HG02870 (cell line): ENCODE data around the gene SMG1.
A peak's percentile ranks its signal among the peaks of the same experiment; 100 is the strongest.
"Not testable (repeated sequence)": the region's sequence is repeated elsewhere in the genome, so short reads cannot be mapped to it uniquely, and the experiment has no call there.

Experiments used
- ATAC-seq: cut with Tn5 transposase; IDR thresholded peaks from one replicate; pipeline ENCODE4 v1.9.1; 2021; ENCODE audit warnings: mild to moderate bottlenecking, moderate library complexity; ENCODE audit not compliant: unreplicated experiment

Gene SMG1

DNA sequence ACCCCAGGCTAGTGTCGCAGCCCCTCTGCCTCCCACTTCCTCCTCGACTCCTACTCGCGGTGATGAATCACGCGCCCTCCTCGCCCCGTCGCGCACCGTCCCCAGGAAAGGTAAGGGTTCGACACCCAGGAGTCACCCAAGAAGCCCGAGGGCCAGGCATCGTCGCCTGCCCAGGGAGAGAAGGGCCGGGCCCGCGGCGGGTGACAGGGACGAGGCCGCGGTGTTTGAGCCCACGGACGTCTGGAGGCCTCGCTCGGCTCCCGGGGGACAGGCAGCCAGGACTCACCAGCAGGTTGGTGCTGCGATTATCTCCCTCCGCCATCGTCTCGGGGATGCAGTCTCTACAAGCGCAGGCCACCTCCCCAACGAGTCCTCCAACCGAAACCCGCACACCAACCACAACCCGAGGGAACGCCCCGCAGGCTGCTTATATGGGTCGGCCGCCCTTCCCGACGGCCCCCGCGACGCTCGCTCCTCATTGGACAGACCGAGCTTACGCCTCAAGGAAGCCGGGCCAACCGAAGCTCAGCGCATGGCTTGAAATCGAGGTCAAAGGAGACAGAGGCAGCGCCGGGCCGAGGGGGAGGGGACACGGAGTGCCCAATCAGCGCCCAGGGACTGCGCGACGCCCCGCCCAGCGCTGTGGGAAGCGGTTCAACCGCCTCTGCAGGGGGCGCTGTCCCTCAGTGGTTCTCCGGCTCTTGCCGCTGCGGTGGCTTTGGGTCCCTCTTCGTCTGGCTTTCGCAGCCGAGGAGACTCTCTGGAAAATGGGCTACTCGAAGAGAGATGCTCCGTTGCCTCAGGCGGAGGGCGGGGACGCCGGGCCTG lies 124.8 kb downstream of the SMG1 start, which contains the start of gene ARL6IP1:
Gene ARL6IP1 (minus strand): TSS at position 405 of the 828 bp plus-strand sequence. CDS start 83 bp downstream, at position 322.
- ATAC-seq, result peak; percentile 90

DNA sequence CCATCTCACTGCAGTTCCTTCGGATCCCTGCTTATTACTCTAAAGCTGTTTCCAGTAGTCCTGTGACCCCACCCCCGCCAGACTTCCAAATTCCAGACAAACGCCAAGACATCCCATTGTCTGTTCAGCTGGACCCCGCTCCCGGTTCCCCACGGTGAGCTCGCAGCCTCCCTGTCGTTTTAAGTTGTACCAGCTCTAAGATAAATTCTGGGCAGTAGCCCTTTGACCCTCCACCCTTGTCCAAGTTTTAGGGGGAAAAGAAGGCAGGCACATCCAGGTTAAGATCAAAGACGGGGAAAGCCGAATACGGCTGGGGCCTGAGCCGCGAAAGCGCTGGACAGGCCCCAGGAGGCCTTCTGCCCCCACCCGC lies 125.4 kb downstream of the SMG1 start:
- no peak for ATAC-seq

DNA sequence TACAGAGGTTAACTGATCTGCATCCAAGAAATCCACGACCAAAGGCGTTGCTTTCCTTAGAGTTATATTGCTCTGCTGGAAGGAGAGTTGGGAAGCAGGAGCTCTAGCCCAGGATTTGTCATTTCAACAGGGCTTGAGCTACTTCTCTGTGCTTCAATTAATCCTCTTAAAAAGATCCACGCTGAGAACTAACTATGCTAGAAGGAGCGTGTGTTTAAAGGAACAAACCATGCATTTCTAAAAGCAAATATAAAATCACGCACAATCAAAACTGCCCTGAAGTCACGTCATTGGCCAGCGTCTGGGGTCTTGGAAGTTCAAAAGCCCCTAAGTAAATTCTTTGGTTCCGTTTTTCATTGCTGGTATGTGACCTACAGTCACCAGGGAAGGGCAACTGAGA lies 125.9 kb downstream of the SMG1 start:
- no peak for ATAC-seq

DNA sequence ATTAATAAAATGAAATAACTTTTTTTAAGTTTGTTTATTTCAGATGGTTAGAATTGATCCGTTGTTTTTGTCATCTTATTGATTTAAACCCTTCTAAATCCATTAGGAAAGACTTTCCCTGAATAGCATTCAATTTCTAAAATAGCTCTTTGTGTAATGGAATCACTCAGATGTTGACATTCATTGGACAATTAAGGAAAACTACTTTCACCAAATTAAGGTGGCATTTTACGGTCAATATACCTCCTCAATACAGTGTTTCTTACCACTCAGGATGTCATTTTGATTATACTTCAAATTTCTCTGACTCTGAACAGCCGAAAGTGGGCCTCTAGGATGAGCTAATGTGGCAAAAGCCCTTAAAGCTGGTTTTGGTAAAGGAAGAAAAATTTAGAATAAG lies 126.7 kb downstream of the SMG1 start:
- no peak for ATAC-seq

DNA sequence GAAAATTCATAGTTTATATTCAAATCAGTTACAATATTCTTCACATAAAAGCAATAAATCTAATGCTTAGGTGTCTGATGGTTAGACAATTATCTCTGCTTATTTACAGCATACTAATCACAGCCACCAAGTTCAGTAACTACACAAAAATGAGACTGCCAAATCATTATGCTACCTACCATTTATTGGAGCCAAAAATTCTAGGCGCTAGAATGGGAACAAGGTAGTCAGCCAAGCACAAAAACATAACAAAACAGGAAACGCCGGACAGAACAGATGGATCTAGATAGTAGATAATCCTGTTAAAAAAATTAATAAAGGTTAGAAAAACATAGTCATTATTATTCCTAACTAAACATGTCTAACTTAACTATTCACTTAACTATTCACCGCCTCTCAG lies 128.5 kb downstream of the SMG1 start:
- ATAC-seq, result no peak

DNA sequence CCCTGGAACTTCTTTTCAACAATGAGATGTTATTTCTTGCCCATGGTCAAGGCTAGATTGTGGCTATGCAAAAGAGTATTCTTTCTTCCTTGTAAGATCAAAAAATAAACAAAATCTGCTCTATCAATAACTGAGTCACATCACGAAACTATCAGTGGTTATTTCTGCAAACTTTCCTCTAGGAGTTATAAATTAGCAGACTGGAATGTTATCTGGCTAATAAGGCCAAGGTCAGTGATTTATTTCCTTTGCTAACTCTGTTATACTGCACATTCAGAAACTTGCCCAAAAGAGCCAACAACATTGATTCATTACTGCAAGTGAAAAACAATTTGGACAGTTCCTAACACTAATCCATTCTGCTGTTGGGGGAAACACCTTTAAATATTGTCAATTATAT lies 129.8 kb downstream of the SMG1 start:
- no peak for ATAC-seq

DNA sequence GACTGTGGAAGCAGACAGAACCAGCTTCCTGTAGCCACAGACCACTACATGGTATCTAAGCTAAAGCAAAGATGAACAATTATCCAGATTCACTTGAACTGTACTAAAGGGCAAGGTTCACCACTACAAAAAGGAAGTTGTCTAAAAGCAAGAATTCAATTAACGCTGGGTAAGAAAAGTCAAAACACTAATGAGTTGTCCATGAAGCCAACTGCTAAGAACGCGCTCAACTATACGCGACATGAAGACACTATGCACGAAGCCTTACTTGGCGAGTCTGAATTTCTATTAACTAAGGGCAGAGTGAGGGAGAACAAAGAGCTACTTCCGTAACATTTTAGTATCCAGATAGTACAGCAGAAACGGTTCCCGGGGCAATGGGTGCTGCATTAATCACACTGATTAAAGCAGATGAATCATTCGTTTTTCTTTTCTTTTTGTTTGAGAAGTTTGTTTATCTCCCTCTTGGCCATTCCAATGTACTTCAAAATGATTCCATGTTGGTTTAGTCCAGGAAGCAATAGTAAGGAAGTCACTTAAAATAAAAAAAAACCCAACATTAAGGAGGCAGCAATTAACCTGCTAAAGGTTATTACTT lies 133.3 kb downstream of the SMG1 start:
- no peak for ATAC-seq

DNA sequence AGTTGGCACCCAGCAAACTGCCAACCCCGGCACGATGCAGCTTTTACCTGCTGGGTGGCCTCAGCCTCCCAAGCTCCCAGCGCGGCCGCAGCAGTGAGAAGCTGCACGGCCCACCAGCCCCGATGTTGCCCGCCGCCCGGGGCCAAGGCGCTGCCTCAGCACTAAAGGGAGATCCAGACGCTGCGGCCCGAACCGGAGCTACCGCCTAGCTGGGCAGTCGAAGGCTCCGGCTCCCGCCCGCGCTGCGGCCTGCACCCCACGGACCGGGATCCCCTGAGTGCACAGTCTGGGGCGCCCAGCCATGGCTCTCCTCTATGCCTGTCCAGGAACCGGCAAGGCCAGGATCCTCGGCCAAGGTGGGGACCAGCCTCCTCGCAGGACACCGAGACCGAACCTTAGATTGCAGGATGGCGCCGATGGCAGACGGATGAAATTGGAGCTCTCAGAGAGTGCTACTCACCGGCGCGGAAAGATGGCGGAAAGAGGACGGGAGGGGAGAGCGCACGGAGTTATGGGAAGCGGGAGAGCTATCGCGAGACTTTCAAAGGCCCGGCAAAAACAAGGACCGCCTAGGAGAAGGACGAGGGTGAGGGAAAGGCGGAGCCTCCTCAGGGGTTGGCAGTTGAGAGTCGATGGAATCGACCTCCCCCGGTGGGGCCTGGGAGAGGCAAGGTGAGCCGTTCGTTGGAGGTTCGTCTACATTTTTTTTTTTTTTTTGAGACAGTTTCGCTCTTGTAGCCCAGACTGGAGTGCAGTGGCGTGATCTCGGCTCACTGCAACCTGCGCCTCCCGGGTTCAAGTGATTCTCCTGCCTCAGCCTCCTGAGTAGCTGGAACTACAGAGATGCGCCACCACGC lies 136.1 kb downstream of the SMG1 start, which contains the start of gene RPS15A:
Gene RPS15A (minus strand): TSS at position 485 of the 857 bp plus-strand sequence. CDS start 1,221 bp downstream, outside the sequence.
- peak; percentile 77 for ATAC-seq

DNA sequence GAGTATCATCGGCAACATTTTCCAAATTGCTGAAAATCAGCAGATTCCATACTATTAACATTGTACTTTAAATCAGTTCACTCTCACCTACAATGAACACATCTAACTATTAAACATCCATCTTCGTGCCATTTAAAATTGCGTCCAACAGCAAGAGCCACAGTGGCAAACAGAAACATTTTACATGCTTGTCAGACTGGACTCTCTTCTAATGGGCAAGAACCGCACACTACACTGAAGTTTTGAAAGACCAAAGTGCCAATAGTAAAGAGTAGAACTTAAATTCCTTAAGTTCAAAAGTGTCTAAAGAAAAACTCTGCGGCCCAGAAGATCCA lies 136.7 kb downstream of the SMG1 start:
- ATAC-seq, result no peak

DNA sequence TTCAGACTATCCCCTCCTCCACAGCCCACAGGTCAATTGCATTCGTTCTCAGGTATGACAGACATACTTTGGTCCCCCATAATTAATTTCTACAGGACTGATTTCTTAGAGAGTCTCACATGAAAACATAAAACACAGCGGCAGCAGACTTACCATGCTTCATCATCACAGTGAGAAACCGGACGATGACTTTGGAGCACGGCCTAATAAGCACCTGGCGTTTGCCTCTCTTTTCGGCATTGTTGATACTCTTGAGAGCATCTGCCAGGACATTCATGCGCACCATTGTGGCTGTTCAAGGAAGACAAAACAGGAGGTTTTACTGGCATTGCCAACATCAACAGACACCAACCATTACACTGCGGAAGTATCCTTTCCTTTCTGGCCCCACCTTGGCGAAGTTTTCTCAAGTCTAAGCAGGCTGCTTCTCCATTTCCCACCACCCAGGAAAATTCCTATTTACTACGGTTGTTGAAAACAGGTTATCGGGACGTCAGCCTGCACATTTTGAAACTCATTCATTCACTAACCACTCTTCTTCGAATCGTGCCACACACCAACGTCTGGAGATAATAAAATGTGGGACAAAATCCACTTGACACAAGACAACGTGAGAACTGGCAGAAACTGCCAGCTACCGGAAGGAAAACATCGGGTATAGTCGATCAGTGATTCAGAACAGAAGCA lies 137.2 kb downstream of the SMG1 start:
- no peak for ATAC-seq

DNA sequence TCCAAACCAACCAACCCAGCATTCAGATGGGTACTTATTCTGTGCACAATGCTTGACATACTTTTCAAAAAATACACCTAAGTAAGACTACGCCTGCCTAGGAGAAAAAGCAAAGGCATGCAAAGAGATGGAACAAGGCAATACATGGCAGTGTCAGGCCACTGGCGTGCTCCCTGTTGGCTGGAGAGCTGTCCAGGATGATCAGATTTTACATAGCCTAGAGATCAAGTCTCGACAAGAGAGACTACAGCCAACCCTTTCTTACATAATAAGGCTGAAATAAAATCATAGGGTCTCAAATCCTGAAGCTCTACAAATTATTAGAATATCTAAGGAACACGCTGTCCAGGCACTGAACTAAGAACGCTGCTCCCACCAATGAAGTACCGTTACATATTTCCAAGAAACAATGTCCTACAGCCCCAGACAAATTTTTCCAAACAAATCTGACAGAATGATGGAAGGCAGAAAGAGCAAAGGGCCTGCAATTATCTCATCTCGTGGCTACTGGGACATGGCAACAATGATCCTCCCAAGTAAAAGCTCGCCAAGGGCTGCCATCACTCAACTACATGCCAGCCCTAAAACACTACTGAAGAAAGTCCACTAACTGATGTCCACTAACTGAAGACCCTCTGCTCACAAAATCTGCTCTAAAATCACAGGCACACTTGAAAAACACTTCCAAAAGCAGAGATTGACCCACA lies 141.1 kb downstream of the SMG1 start:
- no peak for ATAC-seq

DNA sequence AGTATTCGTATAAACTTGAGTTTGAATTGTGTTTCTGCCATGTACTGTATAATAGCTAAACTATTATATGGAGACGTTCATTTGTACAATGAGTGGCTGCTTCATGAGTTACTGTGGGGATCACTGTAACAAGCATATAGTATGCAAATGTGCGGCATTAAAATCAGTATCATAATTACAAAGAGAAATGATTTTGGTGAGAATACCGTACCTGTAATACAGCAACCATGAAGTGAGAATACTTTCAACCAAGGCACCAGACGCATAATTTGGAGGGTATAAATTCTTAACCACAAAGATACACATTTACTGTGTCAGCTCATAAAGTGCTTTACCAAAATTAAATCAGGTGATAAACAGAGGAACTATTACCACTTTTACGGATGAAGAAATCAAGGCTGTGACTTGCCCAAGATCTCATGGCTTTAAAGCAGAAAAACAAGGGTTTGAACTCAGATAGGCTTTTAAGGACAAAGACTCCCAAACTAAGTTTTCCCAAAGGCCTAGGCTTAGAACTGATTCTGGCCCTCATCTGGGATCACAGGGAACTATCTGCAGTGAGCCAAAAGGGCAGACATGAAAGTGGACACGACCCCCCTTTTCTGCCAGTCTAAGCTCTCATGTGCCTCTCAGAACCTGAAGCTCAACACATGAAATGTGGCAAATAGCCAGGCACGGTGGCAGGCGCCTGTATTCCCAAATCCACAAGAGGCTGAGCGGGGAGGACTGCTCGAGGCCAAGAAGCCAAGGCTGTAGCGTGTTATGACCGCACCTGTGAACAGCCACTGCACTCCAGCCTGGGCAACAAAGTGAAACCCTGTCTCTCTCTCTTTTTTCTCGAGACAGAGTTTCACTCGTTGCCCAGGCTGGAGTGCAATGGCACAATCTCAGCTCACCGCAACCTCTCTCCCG lies 142.5 kb downstream of the SMG1 start:
- ATAC-seq, result no peak

DNA sequence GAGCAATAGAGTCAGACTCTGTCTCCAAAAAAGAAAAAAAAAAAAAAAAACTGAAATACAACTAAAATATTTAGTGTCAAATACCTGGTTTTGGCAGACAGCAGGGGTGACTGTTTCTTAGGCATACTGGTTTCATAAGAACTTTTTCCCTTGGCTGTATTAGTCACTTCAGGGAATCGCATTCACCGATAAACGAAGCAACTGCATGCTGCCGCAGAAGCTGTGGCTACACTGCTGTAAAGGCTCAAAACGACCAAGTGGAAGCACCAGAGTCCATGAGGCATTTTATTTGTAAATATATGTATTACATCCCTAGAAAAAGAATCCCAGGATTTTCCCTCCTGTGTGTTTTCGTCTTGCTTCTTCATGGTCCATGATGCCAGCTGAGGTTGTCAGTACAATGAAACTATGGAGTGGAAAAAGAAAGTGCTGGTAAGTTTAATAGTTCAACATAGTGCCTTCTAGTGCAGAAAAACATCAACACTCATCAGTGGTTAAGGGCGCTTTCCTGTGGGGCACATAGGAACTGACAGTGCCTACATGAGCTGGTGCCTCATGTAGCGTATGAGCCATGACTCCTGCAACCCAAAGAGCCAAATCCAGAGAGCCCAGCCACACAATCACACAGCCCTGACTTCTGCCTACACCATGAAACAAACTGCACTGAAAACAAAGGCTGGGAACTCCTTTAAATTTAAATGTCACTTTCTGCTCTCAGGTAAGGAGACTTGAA lies 143.3 kb downstream of the SMG1 start:
- no peak for ATAC-seq

DNA sequence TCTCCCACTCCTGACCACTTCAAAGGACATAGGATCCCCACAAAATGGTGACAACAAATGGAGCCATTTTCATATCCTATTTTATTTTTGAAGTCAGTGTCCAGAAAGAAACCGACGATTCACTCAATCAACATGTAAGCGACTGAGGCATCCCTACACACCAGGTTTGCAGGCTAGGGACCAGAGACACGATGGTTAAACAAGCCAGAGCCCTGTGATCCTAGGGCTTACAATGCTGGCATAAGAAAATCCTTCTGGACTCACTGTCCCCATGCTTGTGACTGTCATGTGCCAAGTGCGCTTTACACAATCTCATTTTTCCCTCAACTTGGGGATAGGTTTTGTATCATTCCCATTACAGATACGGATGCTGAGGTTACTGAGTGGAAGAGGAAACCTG lies 145.0 kb downstream of the SMG1 start:
- ATAC-seq, result not testable (repeated sequence)

DNA sequence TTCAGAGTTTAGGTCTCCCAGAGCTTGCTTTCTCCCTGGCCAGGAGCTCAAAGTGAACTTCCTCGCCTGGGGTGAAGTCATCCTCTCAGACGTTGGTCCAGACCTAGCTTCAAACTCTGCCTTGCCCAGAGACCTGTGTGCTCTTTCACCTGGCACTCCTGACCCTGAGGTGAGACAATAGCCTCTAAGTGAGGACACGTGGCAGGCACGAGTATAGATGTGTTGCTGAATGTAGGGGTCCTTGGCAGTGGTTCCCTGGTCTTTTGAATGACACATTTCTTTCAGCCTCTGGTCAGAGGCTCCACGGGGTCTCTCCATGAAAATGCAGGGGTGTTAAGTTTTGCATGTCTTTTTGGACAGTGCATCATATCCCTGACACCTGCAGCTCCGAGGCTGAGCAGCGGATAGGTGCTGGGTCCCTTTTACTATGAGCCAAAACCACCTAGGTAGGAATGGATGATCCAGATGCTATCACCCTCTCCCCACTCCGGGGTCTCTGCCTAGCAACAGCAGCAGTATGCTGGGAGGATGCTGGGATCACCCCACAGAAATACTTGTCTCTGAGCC lies 145.7 kb downstream of the SMG1 start:
- ATAC-seq, result not testable (repeated sequence)

DNA sequence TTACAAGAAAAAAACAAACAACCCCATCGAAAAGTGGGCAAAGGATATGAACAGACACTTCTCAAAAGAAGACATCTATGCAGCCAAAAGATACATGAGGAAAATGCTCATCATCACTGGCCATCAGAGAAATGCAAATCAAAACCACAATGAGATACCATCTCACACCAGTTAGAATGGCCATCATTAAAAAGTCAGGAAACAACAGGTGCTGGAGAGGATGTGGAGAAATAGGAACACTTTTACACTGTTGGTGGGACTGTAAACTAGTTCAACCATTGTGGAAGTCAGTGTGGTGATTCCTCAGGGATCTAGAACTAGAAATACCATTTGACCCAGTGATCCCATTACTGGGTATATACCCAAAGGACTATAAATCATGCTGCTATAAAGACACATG lies 148.5 kb downstream of the SMG1 start:
- not testable (repeated sequence) for ATAC-seq

DNA sequence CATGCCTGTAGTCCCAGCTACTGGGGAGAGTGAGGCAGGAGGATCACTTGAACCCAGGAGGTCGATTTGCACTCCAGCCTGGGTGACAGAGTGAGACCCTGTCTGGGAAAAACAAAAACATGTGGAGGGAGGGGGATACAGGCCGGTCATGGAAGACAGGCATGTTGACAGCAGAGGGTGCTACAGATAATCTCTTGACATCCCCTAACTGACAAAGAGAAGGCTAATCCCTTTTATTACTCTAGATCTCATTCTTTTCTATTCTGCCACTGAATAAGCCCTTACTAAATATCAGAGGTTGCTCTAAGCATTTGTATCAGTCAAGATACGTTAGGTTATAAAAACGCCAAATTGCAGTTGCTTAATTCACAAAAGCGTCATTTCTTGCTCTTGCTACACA lies 149.9 kb downstream of the SMG1 start:
- not testable (repeated sequence) for ATAC-seq

DNA sequence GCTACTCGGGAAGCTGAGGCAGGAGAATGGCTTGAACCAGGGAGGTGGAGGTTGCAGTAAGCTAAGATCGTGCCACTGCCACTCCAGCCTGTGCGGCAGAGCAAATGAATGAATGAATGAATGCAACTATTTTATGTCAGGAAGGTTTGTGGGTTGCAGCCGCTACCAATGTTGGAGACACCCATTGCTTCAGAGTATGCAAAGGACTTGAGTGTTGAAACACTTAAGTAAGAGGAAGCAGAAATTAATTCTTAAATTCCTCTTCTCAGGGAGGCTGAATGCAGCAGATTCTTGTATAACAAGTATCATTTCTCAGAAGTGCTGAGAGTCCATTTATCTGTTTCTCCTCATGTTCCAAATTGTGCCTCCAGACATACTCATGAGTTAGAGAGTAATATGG lies 151.6 kb downstream of the SMG1 start:
- not testable (repeated sequence) for ATAC-seq
